SKM-1 (cell line): ENCODE measurements around the gene VPS13A.
"Not testable (repeated sequence)": the region's sequence is repeated elsewhere in the genome, so short reads cannot be mapped to it uniquely, and the experiment has no call there.

Experiments used
- DNase-seq: peaks from one replicate; lab custom pipeline; 2025; ENCODE audit not compliant: unreplicated experiment; lab: John Stamatoyannopoulos, UW

The VPS13A gene

GRCh38 chr9:77293949-77294348 is 116.6 kb downstream of the VPS13A start:
- no peak for DNase-seq

DNA sequence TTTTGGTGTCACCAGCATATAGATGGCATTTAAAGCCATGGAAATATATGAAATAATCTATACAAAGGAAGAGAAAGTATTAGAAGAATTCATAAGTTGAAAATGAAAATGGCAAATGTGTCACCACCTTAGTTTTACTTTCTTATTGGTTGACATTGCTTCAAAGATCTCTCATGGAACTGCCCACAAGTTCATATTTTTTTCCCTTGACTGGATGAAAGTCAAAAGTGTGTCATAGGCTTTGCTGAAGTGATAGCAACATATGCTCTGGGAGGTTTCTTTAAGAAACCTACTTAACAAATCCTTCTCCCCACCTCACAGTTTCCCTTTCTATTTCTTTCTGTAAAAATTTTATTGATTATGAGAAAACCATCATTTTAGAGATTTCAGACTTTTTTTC is 127.2 kb downstream of the VPS13A start:
- no peak for DNase-seq

DNA sequence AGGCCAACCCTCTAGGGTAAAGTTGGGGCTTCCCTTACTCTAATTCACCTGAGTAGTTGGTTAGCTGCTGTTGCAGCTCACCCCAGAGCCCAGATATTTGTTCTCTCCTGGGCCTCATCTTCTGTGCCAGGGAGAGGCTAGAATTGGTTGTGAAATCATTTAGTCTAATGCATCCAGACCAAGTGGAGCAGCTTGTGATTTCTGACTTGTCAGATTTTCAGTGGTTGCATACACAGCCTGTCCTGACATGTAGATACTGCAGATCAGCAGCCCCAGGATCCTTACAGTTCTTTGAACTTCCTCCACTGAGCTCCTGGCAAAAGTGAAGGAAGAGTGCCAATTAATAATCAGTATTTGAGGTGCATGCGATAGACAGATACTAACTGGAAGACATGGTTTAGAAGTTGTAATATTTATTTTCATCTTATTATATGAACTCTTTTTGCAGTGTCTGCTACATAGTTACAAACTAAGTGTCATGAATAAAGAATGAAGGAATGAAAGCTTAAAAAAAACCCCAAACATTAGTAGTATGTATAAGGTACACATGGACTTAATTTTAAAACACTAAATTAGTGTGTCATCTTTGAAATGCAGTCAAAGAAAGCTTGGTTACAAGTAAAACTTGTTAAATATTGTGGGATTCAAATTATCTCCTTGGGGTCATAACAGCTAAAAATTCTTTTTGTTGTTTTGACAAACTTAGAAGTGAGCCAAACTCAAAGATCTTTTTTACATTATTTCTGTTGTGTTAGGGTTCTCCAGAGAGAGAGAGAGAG is 128.5 kb downstream of the VPS13A start:
- DNase-seq, result no peak

GRCh38 chr9:77307166-77307565 is 129.8 kb downstream of the VPS13A start:
- DNase-seq, result no peak

- DNase-seq, result no peak
Observed at GRCh38 chr9:77316058-77316457, 138.7 kb downstream of the VPS13A start.

DNA sequence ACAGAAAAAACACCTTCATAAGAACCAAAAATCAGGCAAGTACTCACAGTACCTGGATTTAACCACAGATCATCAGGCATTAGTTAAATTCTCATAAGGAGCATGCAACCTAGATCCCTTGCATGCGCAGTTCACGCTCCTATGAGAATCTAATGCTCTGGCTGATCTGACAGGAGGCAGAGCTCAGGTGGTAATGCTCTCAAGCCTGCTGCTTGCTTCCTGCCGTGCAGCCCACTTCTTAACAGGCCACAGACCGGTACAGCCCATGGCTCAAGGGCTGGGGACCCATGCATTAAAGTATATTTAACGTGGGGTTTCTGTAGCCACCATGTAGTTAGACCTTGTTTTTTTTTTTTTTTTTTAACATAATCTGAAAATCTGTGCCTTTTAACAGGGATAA is 147.7 kb downstream of the VPS13A start:
- DNase-seq, result no peak

DNA sequence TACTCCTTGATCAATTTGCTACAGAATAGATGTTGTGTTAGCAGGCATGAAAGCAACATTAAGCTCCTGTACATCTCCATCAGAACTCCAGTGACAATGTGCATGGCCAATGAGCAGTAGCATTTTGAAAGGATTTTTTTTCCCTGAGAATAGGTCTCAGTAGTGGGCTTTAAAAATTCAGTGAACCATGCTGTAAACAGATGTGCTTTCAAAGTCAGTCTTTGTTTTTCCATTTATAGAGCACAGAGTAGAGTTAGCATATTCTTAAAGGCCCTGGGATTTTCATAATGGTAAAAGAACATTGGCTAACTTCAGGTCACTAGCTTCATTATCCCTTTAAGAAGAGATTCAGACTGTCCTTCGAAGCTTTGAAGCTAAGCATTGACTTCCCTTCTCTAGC is 150.8 kb downstream of the VPS13A start:
- no peak for DNase-seq

DNA sequence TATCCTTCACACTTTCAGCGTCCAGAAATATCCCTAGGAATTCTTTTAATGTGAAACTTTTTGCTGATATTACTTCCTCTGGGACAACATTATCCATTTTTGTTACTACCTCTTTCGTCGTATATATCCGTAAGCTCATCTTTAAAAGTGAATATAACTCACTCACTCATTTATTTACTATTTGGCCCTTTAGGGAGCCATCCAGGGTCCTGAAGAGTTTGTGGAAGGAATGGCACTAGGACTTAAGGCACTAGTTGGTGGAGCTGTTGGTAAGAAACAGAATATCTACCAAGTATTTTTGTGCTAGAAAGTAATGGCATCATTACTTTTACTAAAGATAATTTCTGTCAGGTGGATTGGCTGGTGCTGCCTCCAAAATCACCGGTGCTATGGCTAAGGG is 192.7 kb downstream of the VPS13A start:
- DNase-seq, result no peak

GRCh38 chr9:77374266-77374665 is 196.9 kb downstream of the VPS13A start:
- DNase-seq, result no peak

- no peak for DNase-seq
Observed at GRCh38 chr9:77375956-77376532, 198.7 kb downstream of the VPS13A start.

DNA sequence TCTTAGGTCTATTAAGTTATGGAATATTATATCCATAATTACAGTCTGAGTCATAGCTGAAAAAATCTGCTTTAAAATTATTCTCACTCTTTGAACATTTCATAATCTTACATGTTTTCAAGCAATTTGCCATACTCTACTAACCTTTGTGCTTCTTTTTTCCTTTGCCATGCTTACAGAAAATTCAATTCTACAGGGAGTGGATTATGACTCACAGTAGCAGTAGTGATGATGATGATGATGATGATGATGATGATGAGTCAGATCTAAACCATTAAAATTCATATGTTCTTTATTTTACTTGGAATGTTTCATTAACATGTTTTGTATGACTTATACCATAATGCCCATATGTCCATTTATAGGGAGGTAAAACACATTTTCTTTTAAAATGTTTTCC is 207.1 kb downstream of the VPS13A start:
- DNase-seq, result no peak

DNA sequence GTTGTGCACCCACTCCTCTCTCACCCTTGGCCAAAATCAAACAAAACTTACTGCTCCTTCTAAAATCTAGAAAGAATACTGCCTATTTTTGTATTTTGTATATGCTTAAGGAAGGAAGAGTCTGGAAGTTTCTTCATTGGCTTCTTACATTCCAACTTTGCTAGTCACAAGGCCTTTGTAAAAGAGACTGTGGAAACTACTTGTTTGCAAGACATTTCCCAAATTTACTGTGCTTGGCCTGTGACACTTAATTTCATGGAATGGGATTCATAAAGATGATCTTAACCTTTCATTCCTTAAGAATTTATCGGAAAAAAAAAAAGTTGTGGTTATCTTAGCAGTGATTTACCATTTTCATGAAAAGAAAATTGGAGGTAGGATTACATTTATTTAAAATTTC is 208.9 kb downstream of the VPS13A start:
- DNase-seq, result no peak

GRCh38 chr9:77391834-77392233 is 214.5 kb downstream of the VPS13A start:
- DNase-seq, result no peak

- no peak for DNase-seq
Observed at GRCh38 chr9:77392328-77392727, 215.0 kb downstream of the VPS13A start.

DNA sequence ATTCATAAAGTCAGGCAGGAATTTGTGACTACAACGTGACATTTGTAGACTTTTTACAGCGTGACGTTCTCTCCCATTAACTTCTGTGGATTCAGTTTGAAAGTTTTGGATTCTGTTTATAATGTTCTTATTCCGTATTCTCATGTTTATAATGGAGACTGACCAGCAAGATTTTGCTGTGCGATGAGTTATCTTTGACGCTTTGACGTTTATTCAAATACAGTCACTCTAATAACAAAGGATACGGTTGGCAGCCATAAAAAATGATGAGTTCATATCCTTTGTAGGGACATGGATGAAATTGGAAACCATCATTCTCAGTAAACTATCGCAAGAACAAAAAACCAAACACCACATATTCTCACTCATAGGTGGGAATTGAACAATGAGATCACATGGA is 221.2 kb downstream of the VPS13A start:
- DNase-seq, result not testable (repeated sequence)

- no peak for DNase-seq
Observed at GRCh38 chr9:77399964-77400363, 222.6 kb downstream of the VPS13A start.

GRCh38 chr9:77402286-77402685 is 225.0 kb downstream of the VPS13A start:
- no peak for DNase-seq

DNA sequence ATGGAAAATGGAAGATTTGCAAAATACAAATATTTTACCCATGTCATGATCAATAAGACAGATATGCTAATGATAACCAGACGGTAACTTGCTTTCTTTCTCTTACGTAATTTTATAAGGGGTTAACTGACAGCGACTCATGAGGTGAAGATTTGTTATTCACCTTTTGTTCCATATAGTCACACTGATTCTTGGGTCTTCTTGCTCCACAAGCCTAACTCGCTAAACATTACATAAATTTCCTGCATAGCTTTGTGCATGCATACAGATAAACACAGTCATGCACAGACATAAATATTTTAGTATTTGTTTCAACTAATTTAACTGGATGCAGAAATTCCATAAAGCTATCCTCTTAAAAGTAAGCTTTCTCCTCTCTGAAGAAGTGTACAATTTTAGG is 225.9 kb downstream of the VPS13A start:
- no peak for DNase-seq

DNA sequence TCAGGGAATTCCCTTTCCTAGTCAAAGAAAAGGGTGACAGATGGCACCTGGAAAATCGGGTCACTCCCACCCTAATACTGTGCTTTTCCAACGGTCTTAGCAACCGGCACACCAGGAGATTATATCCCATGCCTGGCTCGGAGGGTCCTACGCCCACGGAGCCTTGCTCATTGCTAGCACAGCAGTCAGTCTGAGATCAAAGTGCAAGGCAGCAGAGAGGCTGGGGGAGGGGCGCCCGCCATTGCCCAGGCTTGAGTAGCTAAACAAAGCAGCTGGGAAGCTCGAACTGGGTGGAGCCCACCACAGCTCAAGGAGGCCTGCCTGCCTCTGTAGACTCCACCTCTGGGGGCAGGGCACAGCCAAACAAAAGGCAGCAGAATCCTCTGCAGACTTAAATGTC is 231.2 kb downstream of the VPS13A start:
- DNase-seq, result not testable (repeated sequence)

- DNase-seq, result no peak
Observed at GRCh38 chr9:77417566-77417965, 240.2 kb downstream of the VPS13A start.

DNA sequence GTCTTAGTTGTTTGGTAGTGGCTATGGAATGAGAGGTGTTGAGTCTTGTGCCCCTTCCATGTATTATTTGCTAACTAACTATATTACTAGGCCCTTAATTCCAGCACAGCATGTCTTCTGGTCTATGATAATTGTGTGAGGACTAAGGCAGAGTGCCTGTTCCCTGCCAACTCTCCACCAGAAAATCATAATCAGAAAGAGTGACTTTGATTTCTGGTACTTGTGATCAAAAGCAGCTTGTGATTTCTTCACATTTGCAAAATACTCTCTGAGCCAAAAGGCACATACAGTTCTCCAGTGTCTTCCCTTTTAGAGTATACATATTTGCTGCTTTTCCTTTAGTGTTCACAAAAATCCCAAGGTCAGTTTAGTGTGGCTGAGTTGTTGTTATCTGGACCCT is 240.9 kb downstream of the VPS13A start:
- no peak for DNase-seq

DNA sequence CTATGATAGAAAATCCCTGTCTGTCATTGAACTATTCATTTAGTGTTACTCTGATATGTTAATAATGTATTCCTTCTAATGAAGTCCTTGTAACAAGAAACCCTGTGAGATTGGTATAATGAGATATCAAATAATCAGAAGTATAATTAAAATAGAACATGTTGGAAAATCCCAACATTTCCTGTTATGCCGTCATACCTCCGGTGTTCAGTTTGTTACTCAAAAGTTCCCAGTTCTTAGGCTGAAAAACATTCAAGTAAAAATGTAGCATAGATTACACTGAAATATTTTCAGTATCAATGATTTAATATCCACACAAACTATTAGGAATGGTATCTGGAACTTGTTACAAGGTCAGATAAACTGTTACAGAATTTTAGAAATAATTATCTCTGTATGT is 243.3 kb downstream of the VPS13A start:
- DNase-seq, result no peak
